Hematopoietic multipotent progenitor cell (in vitro differentiated cells): Measurements from ENCODE around the gene RFC4. TPM values are rescaled to one million over a fixed set of nuclear protein-coding genes. Genes with fewer than 3 reads are reported as not detected.
"Not testable (repeated sequence)": the region's sequence is repeated elsewhere in the genome, so short reads cannot be mapped to it uniquely, and the experiment has no call there.

ENCODE experiments used
- DNase-seq, 3 donors: peaks; one replicate each; pipeline ENCODE4 v3.0.0-alpha.2; 2011 to 2015; ENCODE audit warnings: low read depth in 2 of 3, low spot score in 2 of 3
- total RNA-seq: library from RNA; depleted of rRNA; stranded (reverse); fragments of >200 nt; gene quantifications from one replicate; pipeline ENCODE4 v1.2.3, GENCODE V29; 2012

The RFC4 gene
- 10.0 TPM for total RNA-seq

GRCh38 chr3:186806089-186807055 lies at the start of gene RFC4:
Gene RFC4, minus strand, starts transcription at chr3:186806482. Its CDS starts 1,769 bp downstream, at chr3:186804713.
- DNase-seq: peak; percentile 66 to 78 (median 75)

DNA sequence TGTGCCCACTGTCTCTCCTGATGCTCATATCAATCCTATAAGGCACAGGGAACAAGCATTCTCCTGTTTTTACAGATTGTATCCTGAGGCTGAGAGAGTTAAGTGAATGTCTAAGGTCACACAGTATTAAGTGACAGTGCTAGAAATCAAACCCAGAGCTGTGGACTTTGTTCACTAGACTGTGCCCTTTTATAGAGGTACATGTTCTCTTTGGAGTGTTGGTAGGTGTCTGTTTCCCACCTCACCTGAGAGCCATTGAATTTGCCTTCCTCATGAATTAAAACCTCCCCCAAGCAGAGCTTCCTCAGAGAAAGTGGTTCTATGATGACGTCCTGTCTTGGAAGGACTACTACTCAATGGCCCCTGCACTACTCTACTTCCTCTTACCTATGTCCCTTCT lies 48.7 kb upstream of the RFC4 start:
- DNase-seq: no peak

DNA sequence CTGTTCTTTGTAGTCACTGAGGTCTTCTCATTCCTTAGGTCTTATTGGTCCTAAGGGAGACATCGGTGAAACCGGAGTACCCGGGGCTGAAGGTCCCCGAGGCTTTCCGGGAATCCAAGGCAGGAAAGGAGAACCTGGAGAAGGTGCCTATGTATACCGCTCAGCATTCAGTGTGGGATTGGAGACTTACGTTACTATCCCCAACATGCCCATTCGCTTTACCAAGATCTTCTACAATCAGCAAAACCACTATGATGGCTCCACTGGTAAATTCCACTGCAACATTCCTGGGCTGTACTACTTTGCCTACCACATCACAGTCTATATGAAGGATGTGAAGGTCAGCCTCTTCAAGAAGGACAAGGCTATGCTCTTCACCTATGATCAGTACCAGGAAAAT lies 47.9 kb upstream of the RFC4 start:
- no peak for DNase-seq

- no peak for DNase-seq
These were observed 46.7 kb upstream of the RFC4 start for GRCh38 chr3:186852994-186853393.

- not testable (repeated sequence) for DNase-seq
These were observed 45.6 kb upstream of the RFC4 start for GRCh38 chr3:186851835-186852234.

- peak in 2 of 3 donors; percentile 56 to 82 for DNase-seq
These were observed 43.2 kb upstream of the RFC4 start for GRCh38 chr3:186849374-186849975.

GRCh38 chr3:186847437-186847836 lies 41.2 kb upstream of the RFC4 start:
- no peak for DNase-seq

- DNase-seq: no peak
These were observed 39.5 kb upstream of the RFC4 start for GRCh38 chr3:186845756-186846155.

- no peak for DNase-seq
These were observed 38.6 kb upstream of the RFC4 start for GRCh38 chr3:186844908-186845307.

DNA sequence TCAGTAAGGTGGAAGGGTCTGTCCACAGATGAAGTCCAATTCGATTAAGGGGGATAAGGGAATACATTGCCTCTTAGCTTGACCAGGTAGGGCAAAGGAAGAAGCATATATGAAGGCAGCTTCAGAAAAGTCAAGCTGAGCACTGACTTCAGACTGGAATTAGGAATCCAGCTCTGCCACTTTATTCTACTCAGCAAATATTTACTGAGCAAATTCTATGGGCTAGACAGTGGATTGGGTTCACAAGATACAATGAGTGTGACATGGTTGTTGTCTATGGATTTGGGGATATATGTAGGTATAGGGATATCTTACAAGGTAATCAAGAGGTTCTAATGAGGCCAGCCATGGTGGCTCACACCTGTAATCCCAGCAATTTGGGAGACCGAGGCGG lies 36.8 kb upstream of the RFC4 start:
- DNase-seq: no peak

- no peak for DNase-seq
These were observed 36.2 kb upstream of the RFC4 start, which contains the start of gene ADIPOQ for GRCh38 chr3:186842426-186843038. Gene ADIPOQ, plus strand, starts transcription at chr3:186842710. Its CDS starts 10,349 bp downstream, at chr3:186853059.

DNA sequence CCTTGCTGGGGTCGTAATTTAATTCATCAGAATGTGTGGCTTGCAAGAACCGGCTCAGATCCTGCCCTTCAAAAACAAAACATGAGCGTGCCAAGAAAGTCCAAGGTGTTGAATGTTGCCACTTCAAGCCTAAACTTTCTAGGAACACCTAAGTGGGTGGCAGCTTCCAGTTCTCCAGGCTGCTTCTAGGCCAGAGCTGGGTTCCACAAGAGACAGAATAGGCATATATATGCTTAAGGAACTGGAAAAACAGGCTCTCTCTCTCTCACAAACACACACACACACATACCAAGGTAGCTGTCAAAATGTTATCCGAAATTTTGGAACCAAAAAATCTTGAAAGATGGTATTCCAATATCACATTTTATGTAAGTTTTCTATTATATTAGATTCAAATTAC lies 35.3 kb upstream of the RFC4 start:
- no peak for DNase-seq

- DNase-seq: no peak
These were observed 33.8 kb upstream of the RFC4 start for GRCh38 chr3:186839874-186840641.

DNA sequence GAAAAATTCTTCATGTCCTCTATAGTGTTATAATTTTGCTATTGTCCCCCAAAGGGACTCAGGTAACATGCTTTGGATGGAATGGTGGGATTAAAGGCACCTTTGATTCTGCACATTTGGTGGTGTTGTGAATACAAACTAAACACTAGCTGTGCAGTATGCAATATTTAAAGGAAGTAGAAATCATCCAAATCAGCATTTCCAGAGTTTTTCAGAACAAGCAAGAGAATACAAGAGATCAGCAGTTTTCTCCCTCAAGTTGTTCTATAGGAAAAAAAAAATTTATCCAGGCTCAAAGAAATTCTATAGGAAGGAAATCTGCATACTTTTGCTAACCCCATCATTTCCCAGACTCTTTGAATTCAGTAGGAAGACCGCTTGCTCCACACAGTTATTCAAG lies 26.0 kb upstream of the RFC4 start:
- DNase-seq: no peak

- no peak for DNase-seq
These were observed 25.5 kb upstream of the RFC4 start for GRCh38 chr3:186831798-186832197.

GRCh38 chr3:186828340-186828739 lies 22.1 kb upstream of the RFC4 start:
- no peak for DNase-seq

DNA sequence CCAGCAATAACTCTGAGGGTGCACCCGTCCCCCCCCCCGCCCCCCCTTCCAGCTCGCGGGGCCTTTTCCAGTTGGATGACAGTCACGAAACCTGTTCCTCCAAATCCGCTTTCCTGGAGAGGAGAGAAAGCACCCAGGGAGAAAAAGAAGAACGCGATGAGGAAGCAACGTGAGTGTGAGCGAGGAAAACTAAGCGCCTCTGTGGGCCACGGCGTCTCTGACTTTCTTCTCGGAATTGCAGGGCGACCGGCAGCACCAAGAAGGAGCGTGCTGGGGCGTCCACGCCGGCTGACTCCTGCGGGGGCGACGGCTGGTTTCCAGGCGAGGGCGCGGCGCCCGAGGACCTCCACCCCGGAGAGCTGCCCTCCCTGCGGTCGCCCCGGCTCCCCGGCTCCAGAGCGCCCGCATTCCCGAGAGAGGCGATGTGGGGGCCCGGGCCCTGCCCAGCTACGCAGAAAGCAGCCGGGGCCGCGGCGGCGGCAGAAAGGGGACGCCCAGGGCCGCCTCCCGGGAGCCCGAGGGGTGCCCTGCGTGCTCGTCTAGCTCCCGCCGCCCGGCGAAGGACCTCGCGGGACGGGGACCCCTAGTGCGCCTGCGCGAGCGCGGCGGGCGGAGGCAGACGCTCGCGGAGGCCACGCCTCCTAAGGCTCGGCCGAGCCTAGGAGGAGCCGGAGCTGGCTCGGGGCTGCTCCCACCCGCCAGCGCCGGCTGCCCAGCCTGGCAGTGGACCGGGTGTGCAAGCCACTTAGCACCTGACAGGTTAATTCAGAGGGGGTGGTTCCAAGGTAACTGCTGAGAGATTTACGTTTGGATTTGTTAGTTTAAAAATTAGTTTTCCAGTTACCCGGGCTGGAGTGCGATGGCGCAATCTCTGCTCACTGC lies 20.9 kb upstream of the RFC4 start:
- peak; percentile 82 to 91 (median 83) for DNase-seq

- DNase-seq: no peak
These were observed 20.2 kb upstream of the RFC4 start for GRCh38 chr3:186826410-186826975.

- DNase-seq: no peak
These were observed 19.7 kb upstream of the RFC4 start for GRCh38 chr3:186825872-186826409.
